Sciatic nerve (tissue), 2 donors: ENCODE measurements around the gene SEMA5A. TPM values are rescaled to one million over a fixed set of nuclear protein-coding genes. Genes with fewer than 3 reads are reported as not detected.

Source experiments
- ATAC-seq: fragments of 200-7000 bp; cut with Tn5 transposase; one replicate; pipeline ENCODE4 v1.9.1; 2020; ENCODE audit warnings: mild to moderate bottlenecking, moderate library complexity
- DNase-seq: peaks from one replicate; pipeline ENCODE4 v3.0.0-alpha.2; 2020; ENCODE audit warnings: low spot score
- intact Hi-C: fragments of 100-400 bp; cut with DNase I; formaldehyde crosslinking; loops from one replicate; pipeline ENCODE4 v1.14.2; 2022
- total RNA-seq: library from RNA; stranded (reverse); fragmentation: NEBNext Ultra II Directional; extraction: Animal tissue kit (Norgen Biotek cat#: 25700); gene quantifications from one replicate; pipeline ENCODE4 v1.2.1, GENCODE V29; 2021
- donor health status: DM: no; HTN: no; CAD: no.
- donor health status: DM: no; HTN: no; CAD: no.

Gene SEMA5A
- total RNA-seq, 1 donor from 2014 or later: 109 TPM

DNA sequence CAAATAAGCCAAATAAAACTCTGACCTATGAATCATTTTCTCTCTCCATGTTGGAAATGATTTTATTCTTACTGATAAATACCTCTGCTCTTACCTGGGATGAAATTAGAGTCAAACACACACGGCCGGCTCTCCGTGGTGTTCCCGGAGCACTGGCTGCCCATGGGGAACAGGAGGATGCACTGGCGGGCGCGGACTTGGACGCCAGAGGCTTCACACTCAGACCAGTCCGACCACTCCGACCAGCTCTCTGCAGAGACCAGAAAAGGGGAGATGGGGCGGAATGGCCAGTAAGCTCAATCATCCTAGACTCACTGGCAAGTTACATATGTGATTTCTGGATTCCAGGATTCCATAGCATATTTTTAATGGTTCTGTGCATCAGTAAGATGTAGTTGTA is 494.1 kb downstream of the SEMA5A start:
- ATAC-seq (no peak), DNase-seq (no peak)
- intact Hi-C loops: no loop called here

DNA sequence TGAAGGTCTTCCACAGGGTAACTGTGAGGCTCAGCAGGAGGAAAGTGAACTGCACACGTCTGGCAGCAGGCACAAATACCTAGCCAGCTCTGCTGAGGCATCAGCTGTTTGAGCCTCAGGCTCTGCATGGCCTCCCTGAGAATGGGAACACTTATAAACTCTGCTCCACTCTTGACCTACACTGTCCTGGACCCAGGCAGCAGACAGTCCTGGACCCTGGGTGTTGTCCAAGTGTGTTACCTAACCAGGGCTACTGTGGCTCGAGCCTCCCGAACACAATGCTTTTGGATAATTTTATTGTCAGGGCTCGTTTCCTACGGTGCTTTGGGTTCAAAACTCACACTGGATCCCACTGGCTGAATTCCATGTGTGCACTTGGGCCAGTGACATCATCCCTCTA is 497.9 kb downstream of the SEMA5A start:
- DNase-seq: no peak
- intact Hi-C loops: no loop called here
- ATAC-seq: no peak

DNA sequence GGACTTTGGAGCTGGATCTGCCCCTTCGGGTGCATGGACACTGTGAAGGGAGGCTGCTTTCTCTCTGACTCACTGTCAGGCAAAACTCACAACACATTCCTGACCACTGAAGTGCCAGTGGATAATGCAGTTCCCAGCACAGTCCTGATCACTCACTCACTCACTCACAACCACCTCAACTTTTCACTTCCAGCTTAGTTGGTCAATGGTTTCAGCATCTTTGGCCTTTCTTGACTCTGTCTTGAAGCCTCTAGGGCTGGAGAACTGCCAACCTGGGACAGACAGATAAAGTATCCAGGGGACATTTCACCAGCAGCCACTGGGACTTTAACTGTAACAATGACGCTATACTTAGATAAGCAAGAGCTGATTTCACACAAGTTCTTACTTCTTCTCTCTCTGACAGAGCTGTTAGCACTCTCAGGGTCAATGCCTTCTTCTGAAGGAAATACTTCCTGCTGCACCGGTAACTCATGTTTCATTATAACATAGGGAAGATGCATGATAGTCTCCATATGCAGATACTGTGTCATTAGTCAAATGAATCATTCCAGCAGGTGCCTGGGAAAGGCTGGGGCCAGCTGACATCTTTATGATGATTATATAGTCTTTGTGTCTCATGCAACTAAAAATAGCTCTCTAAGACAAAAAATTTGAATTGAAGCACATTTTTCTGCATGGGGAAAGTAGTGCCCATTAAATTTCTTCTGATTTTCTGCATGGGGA is 499.0 kb downstream of the SEMA5A start:
- intact Hi-C loops: no loop called here
- ATAC-seq (no peak), DNase-seq (no peak)

DNA sequence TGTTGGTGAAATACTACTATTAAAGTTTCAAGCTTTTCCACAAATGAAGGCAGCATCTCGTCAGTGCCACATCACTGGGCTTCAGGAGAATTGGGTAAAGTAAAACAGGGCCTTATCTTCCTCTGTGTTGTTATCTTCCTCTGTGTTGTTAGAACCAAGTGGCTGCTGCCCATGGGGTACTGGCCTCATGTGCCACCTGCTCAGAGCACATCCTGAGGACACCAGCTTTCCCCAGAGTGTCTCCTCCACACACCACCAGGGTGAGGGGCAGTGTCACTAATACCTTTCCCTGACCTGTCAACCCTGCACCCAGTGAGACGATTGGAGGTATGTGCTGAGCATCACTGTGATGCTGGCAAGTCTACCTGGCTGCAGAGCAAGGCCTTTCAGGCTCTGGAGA is 499.9 kb downstream of the SEMA5A start:
- DNase-seq (no peak), ATAC-seq (no peak)
- intact Hi-C loops: no loop called here

DNA sequence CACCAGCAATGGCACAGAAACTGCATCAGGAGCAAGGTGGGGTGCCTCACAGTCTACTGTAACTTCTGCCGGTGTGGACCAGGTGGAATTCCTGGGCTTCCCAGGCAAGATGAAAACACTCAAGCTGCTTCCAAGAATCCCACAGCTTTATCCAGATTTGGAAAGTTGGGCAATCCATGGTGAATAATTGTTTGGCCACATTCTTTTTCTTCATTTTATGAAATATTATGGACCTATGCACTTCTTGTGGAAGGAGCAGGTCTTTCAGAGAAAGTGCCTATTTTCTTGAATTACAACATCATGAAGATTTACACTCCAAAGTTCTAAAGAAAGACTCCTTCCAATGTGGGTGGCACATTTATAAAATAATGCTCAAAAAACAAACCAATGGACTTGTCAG is 503.6 kb downstream of the SEMA5A start:
- no peak for DNase-seq
- no peak for ATAC-seq
- intact Hi-C loops: no loop called here

DNA sequence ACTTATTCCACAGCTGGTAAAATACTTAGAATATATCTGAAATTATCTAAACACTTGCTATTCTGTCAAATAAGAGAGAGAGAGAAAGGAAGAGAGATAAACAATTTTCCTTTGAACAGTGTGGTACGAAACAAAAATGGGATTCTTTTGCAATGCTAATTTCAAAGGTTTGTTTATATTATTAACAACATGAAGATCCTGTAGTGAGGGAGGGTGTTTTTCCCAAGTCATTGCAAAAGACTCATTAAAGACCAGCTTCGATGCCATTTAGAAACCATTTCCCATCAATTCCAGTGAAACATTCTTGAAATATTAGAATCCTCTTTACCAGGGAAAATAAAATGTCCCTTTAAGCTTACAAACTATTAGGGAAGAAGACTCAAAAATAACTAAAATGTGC is 505.4 kb downstream of the SEMA5A start:
- no peak for ATAC-seq
- no peak for DNase-seq
- intact Hi-C loops: no loop called here

DNA sequence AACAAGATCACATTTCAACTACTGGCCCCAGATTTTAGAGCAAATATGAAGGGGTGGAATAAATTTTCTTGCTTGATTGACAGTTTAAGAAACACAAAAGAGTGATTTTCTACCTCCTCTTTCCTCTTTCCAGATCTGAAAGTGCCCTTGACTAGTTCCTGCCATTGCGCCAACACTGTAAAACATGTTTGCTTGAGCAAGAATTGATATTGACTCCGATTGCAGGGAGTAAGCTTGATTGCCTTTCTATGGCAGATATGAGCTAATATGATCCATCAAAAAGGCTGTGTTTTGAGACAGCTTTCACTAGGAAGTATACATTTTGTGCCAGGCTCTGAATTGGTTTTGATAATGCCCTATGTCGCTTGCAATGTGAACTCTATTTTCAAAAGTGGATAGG is 508.8 kb downstream of the SEMA5A start:
- ATAC-seq: no peak
- intact Hi-C loops: no loop called here
- DNase-seq: no peak

DNA sequence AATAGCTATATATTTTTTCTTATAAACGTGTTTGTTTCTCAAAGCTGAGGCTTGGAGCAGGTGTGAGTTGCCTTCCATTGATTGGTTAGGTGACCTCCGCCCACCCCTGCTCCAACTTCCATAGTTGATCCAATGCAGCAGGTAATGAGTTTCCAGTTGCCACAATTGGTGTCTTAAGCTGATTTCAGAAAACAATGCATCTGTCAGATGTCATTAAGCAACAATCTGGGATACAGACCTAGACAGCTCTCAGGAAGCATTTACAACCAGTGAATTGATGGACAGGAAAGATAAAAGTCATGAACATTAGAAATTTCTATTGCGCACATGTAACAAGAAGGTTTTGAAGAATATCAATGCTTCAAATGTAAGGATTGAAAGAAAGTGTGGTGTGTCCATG is 510.5 kb downstream of the SEMA5A start:
- ATAC-seq: no peak
- intact Hi-C loops: no loop called here
- DNase-seq: no peak

DNA sequence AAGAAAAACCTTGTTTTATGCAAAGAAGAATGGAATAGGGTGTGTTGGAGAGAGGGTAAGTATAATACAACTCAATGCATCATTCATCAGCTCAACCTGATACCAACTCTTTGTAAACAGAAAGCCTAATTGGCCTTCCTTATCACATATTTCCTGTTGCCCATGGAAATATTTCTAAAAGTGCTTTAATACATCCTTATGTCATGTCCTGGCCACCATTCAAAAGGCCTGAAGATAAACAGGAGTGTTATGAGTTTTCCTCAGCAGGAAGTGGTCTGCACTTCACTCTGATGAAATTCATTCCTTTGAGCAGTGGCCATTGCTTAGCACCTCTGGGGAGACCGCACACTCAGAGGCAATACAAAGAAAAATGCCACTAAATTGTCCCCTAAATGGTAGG is 511.2 kb downstream of the SEMA5A start:
- no peak for DNase-seq
- intact Hi-C loops: no loop called here
- ATAC-seq: no peak

DNA sequence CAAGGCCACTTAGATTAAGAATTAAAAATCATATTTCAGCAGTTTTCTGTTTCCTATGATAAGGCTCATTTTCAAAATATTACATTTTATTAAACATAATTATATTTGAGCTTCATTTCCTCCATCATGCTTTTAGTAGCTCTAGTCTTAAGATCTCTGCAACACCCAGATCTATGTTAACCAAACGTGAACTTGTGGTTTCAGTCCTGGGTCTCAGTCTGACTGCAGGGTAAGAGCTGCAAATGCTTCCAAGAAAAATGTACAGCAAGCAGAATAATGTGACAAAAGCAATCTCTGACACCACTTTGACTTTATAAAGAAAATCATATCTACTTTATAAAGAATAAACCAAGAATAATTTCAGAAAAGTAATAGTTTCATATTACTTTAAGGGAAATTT is 512.4 kb downstream of the SEMA5A start:
- no peak for DNase-seq
- no peak for ATAC-seq
- intact Hi-C loops: no loop called here

DNA sequence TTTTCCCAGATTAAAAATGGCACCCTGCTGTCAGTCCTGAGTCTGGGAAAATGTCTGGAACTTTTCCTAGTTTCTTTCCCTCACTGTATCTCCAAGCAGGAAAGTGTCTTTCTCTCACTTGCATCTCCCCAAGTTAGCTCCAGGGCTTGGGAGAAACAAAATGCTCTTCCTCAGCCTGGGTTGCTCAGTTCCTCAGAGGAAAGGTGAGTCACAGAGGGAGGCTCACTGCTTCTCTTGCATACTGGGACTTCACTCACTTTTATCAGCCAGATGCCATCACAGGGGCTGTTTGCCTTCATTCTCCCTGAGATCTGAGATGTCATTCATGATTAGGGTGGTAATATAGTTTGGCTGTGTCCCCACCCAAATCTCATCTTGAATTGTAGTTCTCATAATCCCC is 519.9 kb downstream of the SEMA5A start:
- intact Hi-C loops: no loop called here
- no peak for ATAC-seq
- no peak for DNase-seq

DNA sequence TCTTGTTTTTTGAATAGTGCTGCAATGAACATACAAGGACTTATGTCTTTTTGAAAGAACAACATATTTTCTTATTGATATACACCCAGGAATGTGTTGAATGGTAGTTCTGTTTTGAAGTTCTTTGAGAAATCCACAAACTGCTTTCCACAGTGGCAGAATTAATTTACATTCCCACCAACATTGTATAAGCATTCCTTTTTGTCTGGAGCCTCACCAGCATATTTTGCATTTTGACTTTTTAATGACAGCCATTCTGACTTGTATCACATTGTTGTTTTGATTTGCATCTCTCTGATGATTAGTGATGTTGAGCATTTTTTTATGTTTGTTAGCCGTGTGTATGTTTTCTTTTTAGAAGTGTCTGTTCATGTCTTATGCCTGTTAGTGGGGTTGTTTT is 524.9 kb downstream of the SEMA5A start:
- intact Hi-C loops: no loop called here
- DNase-seq (no peak), ATAC-seq (no peak)

DNA sequence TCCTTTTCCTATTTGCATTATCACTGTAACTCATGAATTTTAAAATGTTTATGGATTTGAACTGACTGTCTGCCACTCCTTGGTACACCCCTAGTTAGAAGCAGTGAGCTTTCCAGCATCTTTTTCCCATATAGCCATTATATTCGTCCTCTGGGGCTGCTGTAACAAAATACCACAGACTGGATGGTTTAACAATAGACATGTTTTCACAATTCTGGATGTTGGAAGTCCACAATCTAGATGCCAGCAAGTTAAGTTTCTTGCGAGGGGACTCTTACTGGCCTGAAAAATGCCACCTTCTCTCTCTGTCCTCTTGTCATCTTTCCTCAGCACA is 530.0 kb downstream of the SEMA5A start:
- ATAC-seq: no peak
- intact Hi-C loops: no loop called here

DNA sequence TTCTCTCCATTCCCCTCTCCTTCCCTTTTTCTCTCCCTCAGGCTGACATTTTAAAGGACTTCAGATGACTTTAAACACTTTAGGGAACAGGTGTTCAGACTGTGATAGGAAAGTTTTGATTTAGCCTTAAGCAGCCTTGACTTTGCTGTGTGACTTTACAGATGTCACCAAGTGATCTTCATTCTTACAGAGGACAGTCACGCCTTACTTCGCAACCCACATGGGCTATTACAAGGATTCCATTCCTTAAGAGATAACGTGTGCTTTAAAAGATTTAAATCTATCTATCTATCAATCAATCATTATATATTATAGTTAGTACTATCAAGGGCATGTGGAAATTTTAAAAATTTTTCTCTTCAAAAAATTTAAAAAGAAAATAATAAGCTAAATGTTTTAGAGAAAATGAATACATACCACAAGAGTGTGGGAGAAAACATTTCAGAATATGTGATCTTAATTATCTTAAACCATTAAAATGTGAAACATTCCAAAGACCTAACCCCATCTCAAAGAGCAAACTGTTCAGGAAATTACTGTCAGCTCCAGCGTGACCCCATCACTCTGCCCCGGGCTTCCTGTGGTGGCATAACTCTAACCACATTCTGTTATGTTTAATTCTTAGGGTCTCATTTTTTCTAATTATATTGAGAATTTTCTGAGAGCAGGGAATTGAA is 530.5 kb downstream of the SEMA5A start:
- no peak for ATAC-seq
- intact Hi-C loops: no loop called here
- no peak for DNase-seq

More for the DNA sequence above, 530.0 kb downstream of the SEMA5A start:
- DNase-seq: no peak

DNA sequence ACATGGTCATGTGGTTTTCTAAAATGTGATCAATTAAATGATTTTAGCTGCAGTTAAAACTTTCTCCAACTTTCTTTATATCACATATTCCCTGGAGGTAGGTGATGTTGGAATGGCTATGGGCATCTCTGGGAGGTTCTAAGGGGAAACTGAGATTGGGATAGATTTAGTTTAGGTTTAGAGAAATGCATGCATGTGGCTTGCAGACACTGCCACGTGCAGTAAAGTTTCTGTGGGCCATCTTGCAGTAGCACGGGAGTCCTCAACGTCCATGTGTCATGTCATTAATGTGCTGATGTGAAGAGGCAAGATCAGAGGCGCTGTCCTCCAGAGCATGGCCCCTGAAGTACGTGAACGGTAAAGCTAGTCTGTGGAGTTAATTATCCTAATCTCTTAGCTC is 532.7 kb downstream of the SEMA5A start:
- intact Hi-C loops: no loop called here
- DNase-seq: no peak
- no peak for ATAC-seq

DNA sequence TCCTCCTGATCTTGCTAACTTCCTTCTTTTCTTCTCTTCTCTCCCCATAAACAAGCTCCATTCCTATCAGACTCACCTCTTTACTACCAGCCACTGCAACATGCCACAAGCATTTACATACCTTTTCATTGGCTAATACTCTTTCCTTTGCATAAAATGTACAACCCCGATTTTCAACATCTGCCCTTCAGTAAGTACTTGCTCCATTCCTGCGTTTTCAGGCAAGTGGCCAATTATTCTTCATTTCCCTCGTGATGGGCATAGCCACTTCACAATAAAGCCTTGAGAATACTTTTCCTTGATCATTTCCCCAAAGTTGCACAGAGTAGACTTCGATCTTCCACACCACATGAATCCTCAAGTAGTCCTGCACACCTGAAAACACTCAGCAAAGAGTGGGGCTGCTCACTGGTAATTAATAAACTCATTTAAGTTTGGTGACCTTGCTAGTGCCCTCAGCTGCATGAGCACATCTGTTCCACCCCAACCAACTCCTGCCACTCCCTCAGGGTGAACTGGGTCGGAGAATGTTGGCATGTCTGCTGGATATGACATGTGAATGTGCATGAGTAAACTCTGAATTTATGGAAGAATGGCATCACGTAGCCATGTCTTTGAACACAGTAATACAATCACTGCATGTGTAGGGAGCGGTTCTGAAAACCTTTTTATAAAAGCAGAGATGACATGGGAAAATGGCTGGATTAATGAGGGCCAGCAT is 535.8 kb downstream of the SEMA5A start:
- DNase-seq (no peak), ATAC-seq (no peak)
- intact Hi-C loops: no loop called here

DNA sequence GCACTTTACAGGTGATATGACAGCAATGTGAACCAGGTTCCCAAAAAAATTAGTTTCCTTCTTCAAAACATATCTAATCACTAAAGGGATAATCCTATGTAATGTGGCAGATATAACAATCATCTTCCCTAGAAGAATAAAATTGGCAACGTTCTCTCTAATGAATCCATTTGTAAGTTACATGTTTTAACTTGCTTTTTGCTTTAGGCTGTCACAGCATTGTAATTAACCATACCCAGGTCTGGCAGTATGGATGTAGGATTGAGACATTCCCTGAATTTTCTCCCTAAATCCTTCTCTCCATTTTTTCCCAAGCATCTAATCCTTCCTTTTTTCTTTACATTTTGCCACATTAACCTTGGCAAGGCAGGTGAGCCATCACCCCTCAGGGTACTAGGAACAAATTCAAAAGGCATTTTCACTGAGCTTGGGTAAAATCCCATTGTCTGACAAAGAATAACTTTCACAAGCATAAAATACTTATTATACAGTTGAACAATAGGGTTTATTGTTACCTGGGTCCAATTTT is 548.3 kb downstream of the SEMA5A start:
- DNase-seq (no peak), ATAC-seq (no peak)
- intact Hi-C loops: no loop called here

DNA sequence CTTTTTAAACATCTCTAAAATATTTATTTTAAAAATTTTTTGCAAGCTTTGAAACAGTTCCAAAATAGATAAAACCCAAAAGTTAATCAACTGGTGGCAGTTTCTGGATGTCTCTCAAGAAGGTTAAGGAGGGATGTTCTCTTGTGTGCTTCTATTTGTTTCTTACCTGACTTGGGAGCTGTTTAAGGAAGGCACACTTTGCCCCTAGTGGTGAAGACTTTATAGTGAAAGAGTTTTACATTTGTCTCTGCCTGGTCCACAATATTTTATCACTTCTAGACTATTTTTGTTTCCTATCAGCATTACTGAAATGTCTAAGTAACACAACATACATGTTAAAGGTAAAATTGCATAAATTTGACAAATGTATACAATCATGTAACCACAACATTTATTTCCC is 552.8 kb downstream of the SEMA5A start:
- no peak for DNase-seq
- intact Hi-C loops: no loop called here
- ATAC-seq: no peak
